ENCODE measurements around the gene DPY19L1. TPM values are rescaled to one million over a fixed set of nuclear protein-coding genes. Genes with fewer than 3 reads are reported as not detected.
"Not testable (repeated sequence)": the region's sequence is repeated elsewhere in the genome, so short reads cannot be mapped to it uniquely, and the experiment has no call there.

Gene DPY19L1
- polyA plus RNA-seq, 3 donors: 30.7 to 33.8 (median 31.6) TPM

DNA sequence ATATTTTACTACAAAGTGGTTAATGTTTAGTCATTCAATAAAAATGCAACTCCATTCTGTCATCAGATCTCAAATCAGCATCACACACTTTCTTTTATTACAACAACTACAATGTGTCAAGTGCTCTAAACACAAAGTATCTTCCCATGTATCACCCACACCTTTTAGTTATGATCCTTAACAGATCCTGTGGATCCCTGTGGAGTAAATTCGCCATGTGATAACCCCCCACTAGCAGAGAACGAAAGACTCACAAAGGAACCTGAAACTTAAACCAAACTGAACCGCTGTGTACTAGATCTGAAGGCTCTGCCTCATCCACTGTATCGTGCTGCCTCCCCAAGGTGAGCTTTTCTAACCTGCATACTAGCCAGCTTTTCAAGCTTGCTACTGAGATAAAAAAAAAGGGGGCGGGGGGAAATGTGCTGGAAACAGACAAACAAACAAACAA is 1.7 kb downstream of the DPY19L1 start:
- peak in 1 of 3 donors; percentile 24 for DNase-seq (ENCODE audit: low read depth in 3 of 3, low spot score in 2 of 3)

DNA sequence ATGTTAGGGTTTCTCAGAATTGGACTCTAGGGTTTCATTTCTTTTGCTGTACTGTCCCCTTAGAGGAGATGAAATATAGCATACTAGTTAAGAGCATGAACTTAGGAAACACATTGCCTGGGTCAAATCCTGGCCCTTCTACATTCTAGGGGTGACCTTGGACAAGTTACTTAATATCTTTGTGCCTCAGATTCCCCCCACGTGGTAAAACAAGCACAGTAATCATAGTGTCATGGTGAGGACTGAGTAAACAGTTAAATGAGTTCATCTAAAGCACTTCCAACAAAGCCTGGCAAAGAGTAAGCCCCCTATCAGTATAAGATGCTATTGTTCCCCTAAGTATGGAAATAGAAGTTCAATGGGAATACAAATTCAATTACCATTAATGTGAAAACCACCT is 5.1 kb downstream of the DPY19L1 start:
- DNase-seq (ENCODE audit: low read depth in 3 of 3, low spot score in 2 of 3): no peak

DNA sequence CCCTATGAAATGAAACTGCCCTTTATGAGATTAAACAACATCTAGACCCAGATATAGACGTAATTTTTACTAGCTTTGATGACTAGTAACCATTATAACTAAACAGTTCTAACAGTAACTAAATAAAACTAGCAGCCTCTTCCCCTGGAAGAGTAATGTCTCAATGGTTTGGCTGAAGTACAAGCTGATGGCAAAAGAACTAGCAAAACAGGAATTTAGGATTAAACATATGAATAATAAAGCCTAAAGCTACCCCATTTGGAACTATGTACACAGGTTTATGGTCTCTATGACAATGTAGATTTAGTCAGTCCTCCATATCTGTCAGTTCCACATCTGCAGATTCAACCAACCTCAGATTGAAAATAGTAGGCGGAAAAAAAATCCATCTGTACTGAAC is 6.4 kb downstream of the DPY19L1 start:
- no peak for DNase-seq (ENCODE audit: low read depth in 3 of 3, low spot score in 2 of 3)

DNA sequence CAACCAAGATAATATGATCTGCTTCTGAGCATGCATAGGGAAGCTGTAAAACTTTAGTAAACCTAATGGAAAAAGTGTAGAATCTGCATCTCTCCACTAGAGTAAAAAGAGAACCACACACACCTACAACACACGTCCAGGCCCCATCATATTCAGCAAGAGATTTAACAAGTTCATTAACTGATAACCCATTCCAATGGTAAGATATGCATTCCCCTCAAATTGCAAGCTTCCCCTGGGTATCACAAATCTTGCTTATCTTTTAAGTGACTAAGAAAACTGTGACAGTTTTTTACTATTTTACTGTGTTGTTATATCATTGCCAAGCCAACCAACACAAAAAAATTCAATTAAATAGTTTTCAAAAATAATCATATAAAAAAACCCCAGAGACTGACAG is 8.0 kb downstream of the DPY19L1 start:
- no peak for DNase-seq (ENCODE audit: low read depth in 3 of 3, low spot score in 2 of 3)

DNA sequence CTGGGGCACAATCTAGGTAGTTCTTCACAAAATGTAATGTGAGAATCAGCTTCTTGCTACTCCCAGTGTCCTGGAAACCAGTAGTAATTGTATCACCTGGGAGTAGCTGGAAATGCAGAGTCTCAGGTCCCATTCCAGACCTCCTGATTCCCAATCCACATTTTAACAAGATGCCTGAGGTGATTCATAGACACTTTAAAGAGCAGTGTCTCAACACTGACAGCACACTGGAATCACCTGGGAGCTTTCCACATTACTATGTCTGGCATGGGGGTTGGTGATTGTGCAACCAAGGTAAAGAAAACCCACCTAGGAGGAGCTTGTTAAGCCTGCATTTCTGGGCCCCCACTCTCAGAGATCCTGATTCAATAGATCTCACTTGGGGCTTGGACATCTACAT is 11.1 kb downstream of the DPY19L1 start:
- no peak for DNase-seq (ENCODE audit: low read depth in 3 of 3, low spot score in 2 of 3)

DNA sequence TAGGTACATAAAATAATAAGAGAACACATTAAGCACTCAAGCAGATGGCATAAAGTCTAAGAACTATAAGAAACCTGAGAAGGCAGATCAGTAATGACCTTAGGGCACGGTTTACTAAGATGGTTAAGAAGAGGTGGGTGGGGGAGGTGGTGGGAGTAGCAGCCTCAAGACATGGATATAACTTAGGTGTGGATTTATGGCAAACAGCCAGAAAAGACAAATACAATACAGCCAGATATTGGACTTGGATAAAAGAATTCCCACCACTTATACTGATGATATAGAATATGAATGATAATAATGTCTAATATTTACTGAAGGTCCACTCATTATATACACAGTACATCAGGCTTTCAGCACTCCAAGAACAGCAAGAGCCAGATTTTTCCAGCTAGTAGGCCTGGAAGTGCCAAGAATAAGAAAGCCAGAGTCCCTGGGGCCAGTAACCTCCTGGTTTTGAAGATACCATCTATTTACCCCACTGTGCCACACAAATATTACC is 11.9 kb downstream of the DPY19L1 start:
- DNase-seq (ENCODE audit: low read depth in 3 of 3, low spot score in 2 of 3): no peak

DNA sequence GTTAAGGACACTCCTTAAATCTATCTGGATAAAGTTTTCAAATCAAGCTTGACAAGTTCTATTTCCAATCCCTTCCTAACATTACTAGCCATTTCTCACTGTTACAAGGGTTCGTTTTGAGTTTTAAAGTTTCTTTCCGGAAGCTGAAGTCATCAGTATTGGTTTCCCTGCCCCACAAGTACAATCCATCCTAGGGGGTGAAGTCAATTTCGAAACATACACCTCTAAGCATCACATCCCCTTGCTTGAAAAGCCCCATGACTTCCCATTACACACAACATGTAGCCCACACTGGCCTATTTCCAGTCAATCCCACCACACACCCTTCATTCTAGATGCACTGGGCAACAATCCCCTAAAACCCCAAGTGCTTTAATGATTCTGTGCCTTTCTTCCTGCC is 13.0 kb downstream of the DPY19L1 start:
- DNase-seq (ENCODE audit: low read depth in 3 of 3, low spot score in 2 of 3): no peak

DNA sequence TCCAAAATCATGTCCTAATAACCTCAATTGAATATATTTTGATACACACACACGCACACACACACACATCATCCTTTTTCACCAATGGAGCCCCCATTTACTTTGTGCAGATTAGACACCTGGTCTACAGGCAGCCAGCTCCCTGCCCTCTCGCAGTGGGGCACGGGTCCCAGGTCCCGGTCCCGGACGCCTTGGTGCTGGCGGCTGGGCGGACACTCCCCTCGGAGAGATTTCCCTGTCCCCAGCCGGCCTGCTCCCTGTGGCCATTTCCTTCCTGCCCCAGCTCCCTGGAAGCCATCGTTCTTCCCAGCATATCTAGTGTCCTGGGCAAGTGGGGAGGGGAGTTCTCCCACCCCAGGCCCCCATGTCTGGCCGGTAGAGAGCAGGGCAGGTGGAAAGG is 14.6 kb downstream of the DPY19L1 start:
- DNase-seq (ENCODE audit: low read depth in 3 of 3, low spot score in 2 of 3): no peak

DNA sequence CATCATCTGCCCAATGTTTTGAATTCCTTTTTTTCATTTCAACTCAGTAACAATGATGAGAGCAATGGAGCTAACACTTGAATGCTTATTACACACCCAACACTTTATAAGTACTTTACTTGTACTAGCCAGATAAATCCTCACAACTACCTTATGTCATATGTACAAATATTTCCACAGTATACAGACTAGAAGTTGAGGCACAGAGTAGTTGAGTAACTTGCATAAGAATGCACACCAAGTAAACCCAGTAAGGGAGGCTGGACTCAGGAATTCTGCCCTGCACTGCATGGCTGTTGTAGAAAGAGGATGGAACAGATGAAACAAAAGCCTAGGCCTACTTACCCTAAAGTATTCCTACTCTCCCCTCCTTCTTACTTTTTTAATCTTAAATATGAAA is 15.8 kb downstream of the DPY19L1 start:
- no peak for DNase-seq (ENCODE audit: low read depth in 3 of 3, low spot score in 2 of 3)

DNA sequence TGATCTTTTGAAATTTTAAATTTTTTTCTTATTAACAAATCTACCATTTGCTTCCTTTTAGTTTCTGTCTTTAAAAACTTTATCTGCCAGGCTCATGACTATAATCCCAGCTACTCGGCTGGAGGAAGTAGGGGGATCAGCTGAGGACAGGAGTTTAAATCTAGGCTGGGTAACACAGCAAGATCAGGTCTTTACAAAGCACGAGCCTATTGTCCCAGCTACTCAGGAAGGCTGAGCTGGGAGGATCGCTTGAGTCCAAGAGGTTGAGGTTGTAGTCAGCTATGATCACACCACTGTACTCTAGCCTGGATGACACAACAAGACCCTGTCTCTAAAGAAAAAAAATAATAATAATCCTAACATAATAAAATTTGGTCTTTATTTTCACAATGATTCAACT is 17.5 kb downstream of the DPY19L1 start:
- DNase-seq (ENCODE audit: low read depth in 3 of 3, low spot score in 2 of 3): no peak

DNA sequence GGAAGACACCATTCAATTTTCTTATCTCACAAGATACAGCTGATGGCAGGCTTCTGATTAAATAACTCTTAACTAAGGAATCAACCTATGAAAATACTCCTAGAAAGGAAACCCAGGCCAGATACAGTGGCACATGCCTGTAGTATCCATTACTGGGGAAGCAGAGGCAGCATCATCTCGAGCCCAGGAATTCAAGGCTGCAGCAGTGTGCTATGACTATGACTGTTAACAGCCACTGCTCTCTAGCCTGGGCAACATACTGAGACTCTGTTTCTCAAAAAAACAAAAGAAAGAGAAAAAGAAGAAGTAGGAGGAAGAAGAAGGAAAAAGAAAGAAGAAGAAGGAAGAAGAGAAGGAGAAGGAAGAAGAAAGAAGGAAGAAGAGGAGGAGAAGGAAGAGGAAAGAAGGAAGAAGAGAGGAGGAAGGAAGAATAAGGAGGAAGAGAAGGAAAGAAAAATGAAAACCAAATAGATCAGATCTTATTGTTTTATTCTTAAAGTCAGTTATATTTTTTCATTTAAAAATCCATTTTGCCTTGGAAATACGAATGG is 18.0 kb downstream of the DPY19L1 start:
- DNase-seq (ENCODE audit: low read depth in 3 of 3, low spot score in 2 of 3): no peak

DNA sequence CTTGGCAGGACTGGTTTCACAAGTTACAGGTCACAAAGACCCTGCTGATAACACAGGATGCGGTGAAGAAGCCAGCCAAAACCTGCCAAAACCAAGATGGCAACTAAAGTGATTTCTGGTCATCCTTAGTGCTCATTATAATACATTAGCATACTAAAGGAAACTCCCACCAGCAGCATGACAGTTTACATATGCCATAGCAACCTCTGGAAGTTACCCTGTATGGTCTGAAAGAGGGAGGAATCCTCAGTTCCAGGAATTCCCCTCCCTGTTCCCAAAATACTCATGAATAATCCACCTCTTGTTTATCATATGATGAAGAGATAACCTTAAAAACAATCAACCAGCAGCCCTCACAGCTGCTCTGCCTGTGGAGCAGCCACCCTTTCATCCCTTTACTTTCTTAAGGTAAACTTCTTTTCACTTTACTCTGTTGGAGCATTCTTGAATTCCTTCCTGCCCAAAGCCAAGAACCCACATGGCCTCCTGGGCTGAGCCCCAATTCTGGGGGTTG is 21.9 kb downstream of the DPY19L1 start:
- DNase-seq (ENCODE audit: low read depth in 3 of 3, low spot score in 2 of 3): no peak

DNA sequence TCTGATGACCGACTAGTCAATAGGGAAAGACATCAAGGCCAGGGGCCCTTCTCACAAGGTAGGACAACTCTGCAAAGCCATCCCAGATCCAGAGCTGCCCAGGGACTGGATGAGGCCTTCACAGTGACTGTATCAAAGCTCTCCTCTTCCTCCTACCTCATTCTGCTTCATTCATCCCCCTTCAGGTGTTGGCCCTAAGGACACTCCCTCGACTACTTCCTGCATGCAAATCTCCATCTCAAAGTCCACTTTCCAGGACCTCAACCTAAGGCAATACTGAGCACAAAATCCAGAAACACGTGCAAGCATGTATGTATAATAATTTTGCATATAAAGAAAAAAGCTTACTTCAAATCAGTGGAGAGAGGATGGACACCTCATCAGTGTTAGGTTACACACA is 25.1 kb downstream of the DPY19L1 start:
- DNase-seq (ENCODE audit: low read depth in 3 of 3, low spot score in 2 of 3): no peak

DNA sequence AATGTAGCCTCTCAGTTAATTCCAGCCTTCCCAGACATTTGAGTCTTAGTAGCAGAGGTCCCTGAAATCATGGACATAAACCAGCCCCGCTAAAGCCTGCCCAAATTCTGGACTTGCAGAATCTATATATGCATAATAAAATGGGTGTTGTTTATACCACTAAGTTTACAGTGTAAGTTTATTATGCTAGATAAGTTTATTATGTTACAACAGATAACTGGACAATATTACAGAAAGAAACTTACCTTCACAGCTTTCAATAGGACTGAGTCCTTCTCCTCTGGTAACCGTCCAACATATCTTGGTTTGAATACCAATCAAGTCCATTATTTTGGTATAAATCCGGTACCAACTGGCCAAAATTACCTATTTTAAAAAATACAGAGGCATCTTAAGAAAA is 26.2 kb downstream of the DPY19L1 start:
- no peak for DNase-seq (ENCODE audit: low read depth in 3 of 3, low spot score in 2 of 3)

DNA sequence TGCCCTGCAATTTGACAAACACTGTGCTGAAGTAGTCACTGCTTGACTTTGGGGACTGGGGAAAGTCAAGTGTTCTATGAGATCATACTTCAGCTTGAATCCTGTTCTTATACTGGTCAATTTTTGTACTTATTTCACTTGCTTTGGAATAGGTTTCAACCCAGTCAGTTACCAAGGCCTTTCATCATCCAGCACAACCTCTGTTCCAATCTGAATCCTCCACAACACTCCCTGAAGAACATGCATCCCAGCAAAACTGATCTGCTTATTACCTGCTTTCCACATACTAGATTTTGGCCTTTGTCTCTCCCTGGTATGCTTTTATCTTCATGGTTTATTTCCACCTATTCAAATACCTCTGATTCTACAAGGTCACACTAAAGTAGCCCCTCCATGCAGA is 29.5 kb downstream of the DPY19L1 start:
- DNase-seq (ENCODE audit: low read depth in 3 of 3, low spot score in 2 of 3): no peak

DNA sequence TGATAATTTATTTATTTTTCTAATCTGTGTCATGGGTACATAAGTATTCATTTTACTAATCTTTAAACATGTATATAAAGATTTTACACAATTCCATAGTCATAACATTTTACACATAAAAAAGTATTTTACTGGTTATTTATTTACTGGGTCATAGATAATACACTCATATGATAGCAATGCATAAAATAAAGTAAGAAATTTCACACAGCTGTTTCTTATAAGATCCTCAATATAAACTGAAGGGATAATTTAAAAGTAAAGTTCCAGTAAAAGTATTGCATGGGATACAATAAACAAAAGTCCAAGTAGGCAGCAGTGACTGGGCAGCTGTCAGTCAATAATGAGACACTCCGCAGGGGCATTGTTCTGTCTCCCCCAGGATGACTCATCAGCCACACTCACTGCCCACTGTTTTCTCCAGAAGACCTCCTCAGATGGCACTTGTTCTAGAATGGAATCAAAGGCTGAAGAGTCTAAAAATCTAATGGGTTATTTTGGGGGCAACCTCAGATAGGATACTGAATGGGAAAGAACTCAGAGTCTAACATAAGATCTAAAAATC is 32.7 kb downstream of the DPY19L1 start:
- DNase-seq (ENCODE audit: low read depth in 3 of 3, low spot score in 2 of 3): no peak

DNA sequence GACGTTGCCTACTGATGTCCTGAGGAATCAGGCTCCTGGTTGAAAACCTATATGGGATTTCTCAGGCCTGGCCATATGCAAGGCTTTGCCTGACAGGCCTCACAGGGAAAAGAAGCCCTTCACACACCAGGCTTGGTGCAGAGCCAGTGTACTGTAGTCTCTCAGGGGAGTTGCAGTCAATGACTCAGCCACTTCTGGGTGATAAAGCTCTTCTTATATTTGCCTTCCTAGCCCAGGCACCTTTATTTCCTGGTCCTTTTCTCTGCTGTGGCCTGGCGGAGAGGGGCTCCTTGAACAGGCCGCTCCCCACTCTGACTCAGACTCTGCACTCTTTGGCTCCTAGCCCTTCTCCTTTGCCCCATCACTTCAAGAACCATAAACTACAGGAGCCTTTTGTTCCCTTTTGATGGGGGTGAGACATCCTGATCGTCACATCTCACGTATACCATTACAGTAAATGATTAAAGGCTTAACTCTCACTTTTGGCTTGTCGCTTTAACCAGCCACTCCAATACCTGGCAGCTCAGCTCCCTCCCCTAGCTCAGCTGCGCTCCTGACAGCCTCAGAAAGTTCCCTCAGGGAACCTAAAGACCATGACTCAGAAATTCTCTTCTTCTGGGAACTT is 33.5 kb downstream of the DPY19L1 start:
- DNase-seq (ENCODE audit: low read depth in 3 of 3, low spot score in 2 of 3): no peak

DNA sequence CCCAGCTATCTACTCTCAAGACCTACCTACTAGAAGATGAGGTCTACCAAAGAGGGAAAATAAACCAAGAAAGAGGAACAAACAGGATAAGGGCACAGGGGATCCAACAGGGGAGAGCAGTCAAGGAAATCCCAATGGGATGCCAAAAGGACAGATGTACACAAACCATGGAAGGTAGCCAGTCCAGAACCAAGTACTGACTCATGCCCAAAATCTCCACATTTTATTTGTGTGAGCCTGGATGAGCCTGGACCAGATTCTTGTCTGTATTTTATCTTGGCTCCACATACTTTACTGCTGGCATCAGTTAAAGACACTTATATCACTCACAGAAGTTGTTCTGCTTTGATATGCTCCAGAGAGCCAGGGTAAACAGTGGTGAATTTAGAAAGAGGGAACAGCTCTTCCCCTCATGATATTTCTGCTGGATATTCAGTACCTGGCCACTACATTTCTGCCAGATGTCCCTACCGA is 34.1 kb downstream of the DPY19L1 start:
- DNase-seq (ENCODE audit: low read depth in 3 of 3, low spot score in 2 of 3): not testable (repeated sequence)

DNA sequence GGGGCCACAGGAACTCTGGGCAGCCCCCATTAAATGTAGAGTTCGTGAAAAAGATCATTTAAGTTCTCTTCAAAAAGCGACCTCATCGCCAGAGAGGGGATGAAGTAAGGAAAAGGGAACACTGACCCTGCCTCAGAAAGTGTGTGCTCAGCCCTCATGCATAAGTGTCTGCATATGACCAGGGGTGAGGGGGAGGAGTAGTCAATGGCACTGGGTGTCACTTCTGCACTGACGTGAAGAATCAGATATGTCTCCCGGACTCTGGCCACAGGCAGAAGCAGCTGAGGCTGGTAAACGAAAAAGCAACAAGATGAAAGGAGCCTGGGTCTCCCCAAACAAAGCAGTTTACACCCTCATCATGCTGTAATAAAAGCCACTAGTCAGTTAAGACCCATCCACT is 39.0 kb downstream of the DPY19L1 start:
- not testable (repeated sequence) for DNase-seq (ENCODE audit: low read depth in 3 of 3, low spot score in 2 of 3)

DNA sequence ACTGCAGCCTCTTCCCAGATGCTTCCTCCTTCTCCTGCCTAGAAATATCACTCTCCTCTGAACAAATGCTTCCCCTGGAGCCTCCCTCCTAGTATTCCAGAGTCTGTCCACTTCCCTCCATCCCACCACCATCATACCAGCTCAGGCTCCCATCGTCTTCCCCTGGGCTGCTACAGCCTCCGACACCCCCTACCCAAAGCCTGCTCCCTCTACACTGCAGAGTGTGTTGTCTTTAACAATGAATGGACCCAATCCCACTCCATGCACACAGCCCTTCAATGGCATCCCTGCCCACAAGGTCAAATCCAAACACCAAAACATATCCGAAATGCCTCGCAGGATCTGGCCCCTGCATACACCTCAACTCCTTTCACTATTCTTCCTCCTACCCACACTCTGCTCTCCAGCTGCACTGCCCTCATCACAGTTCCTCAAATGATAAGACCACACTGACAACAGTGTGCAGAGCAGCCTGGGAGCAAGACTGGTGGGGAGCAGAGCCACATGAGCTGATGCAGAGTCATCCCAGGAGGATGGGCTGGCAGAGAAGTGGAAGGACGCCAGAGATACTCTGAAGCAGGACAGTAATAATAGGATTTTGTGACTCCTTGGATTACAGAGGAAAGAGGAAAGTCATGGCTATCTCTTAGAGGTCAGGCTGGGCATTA is 40.7 kb downstream of the DPY19L1 start:
- not testable (repeated sequence) for DNase-seq (ENCODE audit: low read depth in 3 of 3, low spot score in 2 of 3)

DNA sequence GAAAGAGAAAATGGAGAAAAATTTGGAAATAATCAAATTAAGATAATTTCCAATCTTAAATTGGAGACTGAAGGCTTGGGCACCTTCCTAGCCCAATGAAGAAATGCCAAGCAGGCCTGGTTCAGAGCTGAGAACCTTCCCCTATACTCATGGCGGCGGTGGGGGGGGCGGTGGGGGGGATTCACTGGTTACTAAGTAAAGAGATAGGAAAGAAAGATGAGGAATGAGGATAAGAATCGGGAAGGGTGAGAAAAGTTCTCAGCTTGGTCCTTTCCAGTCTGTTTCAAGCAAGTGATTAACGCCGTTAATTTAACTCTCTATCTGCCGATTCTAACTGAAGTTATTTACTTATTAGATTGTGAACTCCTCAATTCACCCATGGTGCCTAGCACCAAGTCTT is 41.5 kb downstream of the DPY19L1 start:
- DNase-seq (ENCODE audit: low read depth in 3 of 3, low spot score in 2 of 3): no peak

Data from right renal cortex interstitium (tissue), 3 donors.